ENCODE results near the gene CYP51A1. TPM values are rescaled to one million over a fixed set of nuclear protein-coding genes. Genes with fewer than 3 reads are reported as not detected.
"Not testable (repeated sequence)": the region's sequence is repeated elsewhere in the genome, so short reads cannot be mapped to it uniquely, and the experiment has no call there.

Gene CYP51A1
- total RNA-seq, 3 donors from 2014 or later (not counting 1 experiment from before 2014, with no cell fraction given) = 37.2 to 53.0 (median 49.3) TPM

DNA sequence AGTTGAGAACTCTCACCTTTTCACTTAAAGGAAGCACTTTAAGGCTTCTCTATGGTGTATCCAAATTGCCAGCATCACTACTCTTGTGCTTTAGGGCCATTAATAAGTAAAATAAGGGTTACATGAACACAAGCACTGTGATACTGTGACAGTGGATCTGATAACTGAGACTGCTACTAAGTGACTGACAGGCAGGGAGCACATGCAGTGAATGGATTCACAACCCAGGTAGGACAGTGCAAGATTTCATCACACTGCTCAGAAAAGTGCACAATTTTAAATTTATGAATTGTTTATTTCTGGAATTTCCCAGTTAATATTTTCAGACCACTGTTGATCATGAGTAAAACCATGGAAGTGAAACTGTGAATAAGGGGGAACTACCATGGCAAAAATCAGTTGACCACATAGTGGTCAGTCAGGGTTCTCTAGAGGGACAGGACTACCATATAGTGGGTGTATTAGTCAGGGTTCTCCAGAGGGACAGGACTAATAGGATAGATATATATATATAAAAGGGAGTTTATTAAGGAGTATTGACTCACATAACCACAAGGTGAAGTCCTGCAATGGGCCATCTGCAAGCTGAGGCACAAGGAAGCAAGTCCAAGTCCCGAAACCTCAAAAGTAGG lies 20.9 kb upstream of the CYP51A1 start:
- Mint-ChIP-seq H3K27me3 (ENCODE audit: low read depth in 2 of 2) (peaks cover 5 to 18% of the 10 kb centered on the region in 2 donors), H3K4me1 (peaks cover 0 to 5% of the 10 kb centered on the region in 2 donors), H3K4me3 (no peak overlapping the region), H3K36me3 (no peaks in the 10 kb centered on the region), H3K9me3 (no peaks in the 10 kb centered on the region), H3K27ac (no peak overlapping the region)
- ATAC-seq (no peak), DNase-seq (no peak)
- TF ChIP-seq, protein P1, sequence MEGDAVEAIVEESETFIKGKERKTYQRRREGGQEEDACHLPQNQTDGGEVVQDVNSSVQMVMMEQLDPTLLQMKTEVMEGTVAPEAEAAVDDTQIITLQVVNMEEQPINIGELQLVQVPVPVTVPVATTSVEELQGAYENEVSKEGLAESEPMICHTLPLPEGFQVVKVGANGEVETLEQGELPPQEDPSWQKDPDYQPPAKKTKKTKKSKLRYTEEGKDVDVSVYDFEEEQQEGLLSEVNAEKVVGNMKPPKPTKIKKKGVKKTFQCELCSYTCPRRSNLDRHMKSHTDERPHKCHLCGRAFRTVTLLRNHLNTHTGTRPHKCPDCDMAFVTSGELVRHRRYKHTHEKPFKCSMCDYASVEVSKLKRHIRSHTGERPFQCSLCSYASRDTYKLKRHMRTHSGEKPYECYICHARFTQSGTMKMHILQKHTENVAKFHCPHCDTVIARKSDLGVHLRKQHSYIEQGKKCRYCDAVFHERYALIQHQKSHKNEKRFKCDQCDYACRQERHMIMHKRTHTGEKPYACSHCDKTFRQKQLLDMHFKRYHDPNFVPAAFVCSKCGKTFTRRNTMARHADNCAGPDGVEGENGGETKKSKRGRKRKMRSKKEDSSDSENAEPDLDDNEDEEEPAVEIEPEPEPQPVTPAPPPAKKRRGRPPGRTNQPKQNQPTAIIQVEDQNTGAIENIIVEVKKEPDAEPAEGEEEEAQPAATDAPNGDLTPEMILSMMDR (IDR thresholded peaks at IDR 0.05) = no peak
- intact Hi-C loops (cut with micrococcal nuclease) = no loop called here
- Histone ChIP-seq H3K4me1 (ENCODE audit: control insufficient read depth, insufficient read depth, low read length) (no peaks in the 10 kb centered on the region), H3K9me3 (ENCODE audit: control insufficient read depth, insufficient read depth, low read length) (no peaks in the 10 kb centered on the region), H3K36me3 (ENCODE audit: control insufficient read depth, insufficient read depth, low read length) (no peaks in the 10 kb centered on the region), H3K27ac (ENCODE audit: low read length) (no peak overlapping the region), H3K4me3 (ENCODE audit: low read length) (no peak overlapping the region), H3K27me3 (ENCODE audit: control insufficient read depth, insufficient read depth, low read length) (no peaks in the 10 kb centered on the region)
- 100% methylated on average over 1 of the region's 1 CpG for WGBS (ENCODE audit: insufficient coverage)

DNA sequence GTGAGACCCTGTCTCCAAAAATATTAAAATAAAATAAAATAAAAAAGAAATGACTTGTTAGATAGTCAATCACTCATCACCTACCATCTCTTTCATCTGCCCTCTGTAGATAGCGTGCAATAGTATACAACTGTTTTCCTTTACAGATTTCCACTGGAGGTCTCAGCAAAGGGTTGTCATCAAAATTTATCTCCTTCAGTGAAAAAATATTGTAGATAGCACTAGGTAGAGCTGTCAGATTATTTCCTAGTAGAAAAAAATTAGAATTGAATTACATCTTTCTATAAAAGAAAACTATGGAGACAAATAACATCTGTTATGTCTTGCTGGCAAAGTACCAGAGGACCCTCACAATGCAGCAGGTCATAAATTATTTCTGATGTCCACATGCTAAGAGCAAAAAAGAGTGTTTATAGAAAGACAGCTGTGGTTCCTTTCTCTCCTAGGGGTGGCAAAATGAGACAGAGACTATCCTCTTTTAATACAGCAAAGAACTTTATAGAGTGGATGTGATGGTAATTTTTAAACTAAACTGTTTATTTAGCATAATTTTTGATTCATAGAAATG lies 16.3 kb upstream of the CYP51A1 start:
- no peaks in the 10 kb centered on the region for H3K9me3 ChIP-seq (ENCODE audit: control insufficient read depth, insufficient read depth, low read length)
- 83% methylated on average over 1 of the region's 1 CpG for WGBS (ENCODE audit: insufficient coverage)
- Mint-ChIP-seq H3K27me3 (ENCODE audit: low read depth in 2 of 2) (peaks cover 5 to 8% of the 10 kb centered on the region in 2 donors), H3K36me3 (no peaks in the 10 kb centered on the region), H3K9me3 (no peaks in the 10 kb centered on the region), H3K4me1 (no peaks in the 10 kb centered on the region), H3K27ac (no peak overlapping the region), H3K4me3 (no peak overlapping the region)
- H3K36me3 ChIP-seq (ENCODE audit: control insufficient read depth, insufficient read depth, low read length) = no peaks in the 10 kb centered on the region
- no peaks in the 10 kb centered on the region for H3K4me1 ChIP-seq (ENCODE audit: control insufficient read depth, insufficient read depth, low read length)
- H3K4me3 ChIP-seq (ENCODE audit: low read length) = no peak overlapping the region
- TF ChIP-seq, protein P1 (IDR thresholded peaks at IDR 0.05) = no peak
- intact Hi-C loops (cut with micrococcal nuclease) = no loop called here
- H3K27me3 ChIP-seq (ENCODE audit: control insufficient read depth, insufficient read depth, low read length) = no peaks in the 10 kb centered on the region
- no peak overlapping the region for H3K27ac ChIP-seq (ENCODE audit: low read length)
- DNase-seq = no peak
- ATAC-seq = no peak

GRCh38 chr7:92149736-92150239 lies 15.5 kb upstream of the CYP51A1 start:
- TF ChIP-seq, protein P1 (IDR thresholded peaks at IDR 0.05) = no peak
- Histone ChIP-seq H3K9me3 (ENCODE audit: control insufficient read depth, insufficient read depth, low read length) (no peaks in the 10 kb centered on the region), H3K36me3 (ENCODE audit: control insufficient read depth, insufficient read depth, low read length) (no peaks in the 10 kb centered on the region), H3K4me1 (ENCODE audit: control insufficient read depth, insufficient read depth, low read length) (no peaks in the 10 kb centered on the region), H3K27me3 (ENCODE audit: control insufficient read depth, insufficient read depth, low read length) (no peaks in the 10 kb centered on the region), H3K4me3 (ENCODE audit: low read length) (no peak overlapping the region), H3K27ac (ENCODE audit: low read length) (no peak overlapping the region)
- no peaks in the 10 kb centered on the region for H3K36me3 Mint-ChIP-seq
- intact Hi-C loops (cut with micrococcal nuclease) = no loop called here
- no peak overlapping the region for H3K4me3 Mint-ChIP-seq
- ATAC-seq (no peak), DNase-seq (no peak)
- H3K27ac Mint-ChIP-seq = no peak overlapping the region
- no peaks in the 10 kb centered on the region for H3K9me3 Mint-ChIP-seq
- no peaks in the 10 kb centered on the region for H3K4me1 Mint-ChIP-seq
- WGBS (ENCODE audit: insufficient coverage) = 92% methylated on average over 4 of the region's 5 CpGs
- peaks cover 3 to 5% of the 10 kb centered on the region in 2 donors for H3K27me3 Mint-ChIP-seq (ENCODE audit: low read depth in 2 of 2)

- H3K4me3 Mint-ChIP-seq; DNase-seq; H3K27ac Mint-ChIP-seq; H3K27ac ChIP-seq (ENCODE audit: low read length); H3K4me1 Mint-ChIP-seq; ATAC-seq; H3K36me3 Mint-ChIP-seq; H3K9me3 ChIP-seq (ENCODE audit: control insufficient read depth, insufficient read depth, low read length); H3K27me3 ChIP-seq (ENCODE audit: control insufficient read depth, insufficient read depth, low read length); H3K27me3 Mint-ChIP-seq (ENCODE audit: low read depth in 2 of 2); intact Hi-C loops (cut with micrococcal nuclease); H3K36me3 ChIP-seq (ENCODE audit: control insufficient read depth, insufficient read depth, low read length); H3K4me3 ChIP-seq (ENCODE audit: low read length); H3K9me3 Mint-ChIP-seq; H3K4me1 ChIP-seq (ENCODE audit: control insufficient read depth, insufficient read depth, low read length): not testable (repeated sequence)
- 94% methylated on average over 49 of the region's 50 CpGs for WGBS (ENCODE audit: insufficient coverage)
Observed at GRCh38 chr7:92143192-92143880, 9.1 kb upstream of the CYP51A1 start.

DNA sequence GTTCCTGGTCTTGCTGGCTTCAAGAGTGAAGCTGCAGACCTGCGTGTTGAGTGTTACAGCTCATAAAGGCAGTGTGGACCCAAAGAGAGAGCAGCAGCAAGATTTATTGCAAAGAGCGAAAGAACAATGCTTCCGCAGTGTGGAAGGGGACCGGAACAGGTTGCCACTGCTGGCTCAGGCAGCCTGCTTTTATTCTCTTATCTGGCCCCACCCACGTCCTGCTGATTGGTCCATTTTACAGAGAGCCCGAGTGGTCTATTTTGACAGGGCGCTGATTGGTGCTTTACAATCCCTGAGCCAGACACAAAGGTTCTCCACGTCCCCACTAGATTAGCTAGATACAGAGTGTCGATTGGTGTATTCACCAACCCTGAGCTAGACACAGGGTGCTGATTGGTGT lies 8.5 kb upstream of the CYP51A1 start:
- H3K27ac ChIP-seq (ENCODE audit: low read length); H3K27me3 ChIP-seq (ENCODE audit: control insufficient read depth, insufficient read depth, low read length); H3K36me3 Mint-ChIP-seq; H3K4me3 Mint-ChIP-seq; H3K4me1 ChIP-seq (ENCODE audit: control insufficient read depth, insufficient read depth, low read length); H3K4me3 ChIP-seq (ENCODE audit: low read length); H3K36me3 ChIP-seq (ENCODE audit: control insufficient read depth, insufficient read depth, low read length); H3K4me1 Mint-ChIP-seq; H3K27ac Mint-ChIP-seq; intact Hi-C loops (cut with micrococcal nuclease); H3K9me3 ChIP-seq (ENCODE audit: control insufficient read depth, insufficient read depth, low read length); H3K27me3 Mint-ChIP-seq (ENCODE audit: low read depth in 2 of 2); ATAC-seq; DNase-seq; H3K9me3 Mint-ChIP-seq: not testable (repeated sequence)
- WGBS (ENCODE audit: insufficient coverage) = 92% methylated on average over 9 of the region's 9 CpGs

Measured in natural killer cell (primary cell).